Fibroblast of peridontal ligament (primary cell): ENCODE results near the gene ERBB4.

Source experiments
- DNase-seq: peaks from one replicate; pipeline ENCODE4 v3.0.0-alpha.2; 2010; ENCODE audit errors: extremely low read depth

ERBB4 gene

GRCh38 chr2:211477537-211478275, 1060.9 kb downstream of the ERBB4 start:
- DNase-seq, result no peak

- DNase-seq, result no peak
Measured at GRCh38 chr2:211473116-211473515, 1065.5 kb downstream of the ERBB4 start.

GRCh38 chr2:211469664-211470059, 1068.9 kb downstream of the ERBB4 start:
- no peak for DNase-seq

- DNase-seq, result no peak
Measured at GRCh38 chr2:211468877-211469663, 1069.5 kb downstream of the ERBB4 start.

GRCh38 chr2:211468217-211468616, 1070.4 kb downstream of the ERBB4 start:
- DNase-seq, result no peak

- DNase-seq, result no peak
Measured at GRCh38 chr2:211463397-211463796, 1075.2 kb downstream of the ERBB4 start.

GRCh38 chr2:211458974-211459373, 1079.6 kb downstream of the ERBB4 start:
- DNase-seq, result no peak

- no peak for DNase-seq
Measured at GRCh38 chr2:211457325-211457724, 1081.3 kb downstream of the ERBB4 start.

- peak; percentile 71 for DNase-seq
Measured at GRCh38 chr2:211455216-211455841, 1083.3 kb downstream of the ERBB4 start.

- DNase-seq, result no peak
Measured at GRCh38 chr2:211454679-211455078, 1083.9 kb downstream of the ERBB4 start.

GRCh38 chr2:211453311-211453887, 1085.2 kb downstream of the ERBB4 start:
- DNase-seq, result no peak

- DNase-seq, result no peak
Measured at GRCh38 chr2:211451642-211452041, 1087.0 kb downstream of the ERBB4 start.

GRCh38 chr2:211449819-211450218, 1088.8 kb downstream of the ERBB4 start:
- no peak for DNase-seq

GRCh38 chr2:211447548-211447947, 1091.1 kb downstream of the ERBB4 start:
- no peak for DNase-seq

- no peak for DNase-seq
Measured at GRCh38 chr2:211440107-211440506, 1098.5 kb downstream of the ERBB4 start.

- DNase-seq, result no peak
Measured at GRCh38 chr2:211439011-211439410, 1099.6 kb downstream of the ERBB4 start.

GRCh38 chr2:211437396-211437795, 1101.2 kb downstream of the ERBB4 start:
- DNase-seq, result no peak

- no peak for DNase-seq
Measured at GRCh38 chr2:211436182-211436581, 1102.4 kb downstream of the ERBB4 start.

GRCh38 chr2:211435331-211435730, 1103.3 kb downstream of the ERBB4 start:
- no peak for DNase-seq

GRCh38 chr2:211434773-211435172, 1103.8 kb downstream of the ERBB4 start:
- no peak for DNase-seq

- DNase-seq, result no peak
Measured at GRCh38 chr2:211429256-211429920, 1109.2 kb downstream of the ERBB4 start.

GRCh38 chr2:211426240-211426639, 1112.4 kb downstream of the ERBB4 start:
- no peak for DNase-seq
